ENCODE results near the gene EEF2K.

DNA sequence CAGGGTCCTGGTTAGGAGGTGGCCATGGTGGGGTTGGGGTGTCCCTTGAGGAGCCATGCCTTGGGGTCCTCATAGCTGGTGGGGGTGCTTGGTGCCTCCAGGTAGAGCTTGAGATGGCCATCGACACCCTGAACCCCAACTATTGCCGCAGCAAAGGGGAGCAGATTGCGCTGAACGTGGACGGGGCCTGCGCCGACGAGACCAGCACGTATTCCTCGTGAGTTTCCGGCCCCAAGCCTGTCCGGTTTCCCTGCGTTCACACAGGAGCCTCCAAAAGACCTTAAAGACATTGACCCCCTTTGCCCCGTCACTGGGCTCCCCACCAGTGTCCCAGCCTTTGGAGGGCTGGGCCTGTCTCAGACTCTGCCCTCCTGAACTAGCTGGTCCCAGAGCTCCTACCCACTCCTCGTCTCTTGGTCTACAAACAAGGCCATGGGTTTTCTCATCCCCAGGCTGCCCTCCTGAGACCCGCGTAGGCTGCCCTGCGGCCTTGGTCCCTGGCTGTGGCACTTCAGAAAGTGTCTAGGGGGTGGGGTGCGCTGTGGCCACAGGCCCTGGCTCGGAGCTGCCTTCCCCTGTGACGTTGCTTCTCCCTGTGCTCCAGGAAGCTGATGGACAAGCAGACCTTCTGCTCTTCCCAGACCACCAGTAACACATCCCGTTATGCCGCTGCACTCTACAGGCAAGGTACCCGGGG lies 102.9 kb downstream of the EEF2K start:
- TF ChIP-seq, protein P1, sequence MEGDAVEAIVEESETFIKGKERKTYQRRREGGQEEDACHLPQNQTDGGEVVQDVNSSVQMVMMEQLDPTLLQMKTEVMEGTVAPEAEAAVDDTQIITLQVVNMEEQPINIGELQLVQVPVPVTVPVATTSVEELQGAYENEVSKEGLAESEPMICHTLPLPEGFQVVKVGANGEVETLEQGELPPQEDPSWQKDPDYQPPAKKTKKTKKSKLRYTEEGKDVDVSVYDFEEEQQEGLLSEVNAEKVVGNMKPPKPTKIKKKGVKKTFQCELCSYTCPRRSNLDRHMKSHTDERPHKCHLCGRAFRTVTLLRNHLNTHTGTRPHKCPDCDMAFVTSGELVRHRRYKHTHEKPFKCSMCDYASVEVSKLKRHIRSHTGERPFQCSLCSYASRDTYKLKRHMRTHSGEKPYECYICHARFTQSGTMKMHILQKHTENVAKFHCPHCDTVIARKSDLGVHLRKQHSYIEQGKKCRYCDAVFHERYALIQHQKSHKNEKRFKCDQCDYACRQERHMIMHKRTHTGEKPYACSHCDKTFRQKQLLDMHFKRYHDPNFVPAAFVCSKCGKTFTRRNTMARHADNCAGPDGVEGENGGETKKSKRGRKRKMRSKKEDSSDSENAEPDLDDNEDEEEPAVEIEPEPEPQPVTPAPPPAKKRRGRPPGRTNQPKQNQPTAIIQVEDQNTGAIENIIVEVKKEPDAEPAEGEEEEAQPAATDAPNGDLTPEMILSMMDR (IDR thresholded peaks at IDR 0.05), result no peak
- no peak for TF ChIP-seq POLR2AphosphoS5 (IDR thresholded peaks at IDR 0.05)
- no peak for TF ChIP-seq POLR2A (IDR thresholded peaks at IDR 0.05)

All from prostate gland (tissue), 2 donors.